K562 (cell line): ENCODE results near the gene MYEF2. TPM values are rescaled to one million over a fixed set of nuclear protein-coding genes. Genes with fewer than 3 reads are reported as not detected.

ENCODE experiments used
- ATAC-seq: fragments of 200-7000 bp; cut with Tn5 transposase; 3 replicates; pipeline ENCODE4 v1.9.1; 2020; ENCODE audit warnings: moderate library complexity
- BruUV-seq: library from RNA; stranded (reverse); fragments of 400-500 nt; replicated peaks from 2 replicates; lab custom pipeline; 2021; lab: Mats Ljungman, UMichigan
- CTCF ChIA-PET: fragments of 300-600 bp; formaldehyde crosslinking; extraction: SDS; loops from one replicate; lab custom pipeline; 2021; ENCODE audit warnings: low intra/inter-chr PET ratio; lab: Yijun Ruan, JAX
- POLR2A ChIA-PET: fragments of 300-600, 350-650 bp; sonication (Branson Sonifier 250); formaldehyde crosslinking; extraction: SDS; loops from one replicate; lab custom pipeline; 2021; ENCODE audit warnings: antibody characterized with exemption, inconsistent platforms; lab: Yijun Ruan, JAX
- DNase-seq, 4 experiments: peaks; one replicate each; pipeline versions ENCODE4 v3.0.0 to v3.0.0-alpha.2; 2011 to 2018; ENCODE audit warnings: low spot score in 3 of 4, mixed read lengths in 3 of 4; ENCODE audit errors: extremely low read depth in 1 of 4
- FAIRE-seq: peaks from 2 replicates; lab custom pipeline; 2011; peaks lifted over from hg19 to GRCh38; lab: Jason Lieb, UNC
- H2AFZ ChIP-seq: 2 replicates; pipeline ENCODE4 v1.6.0; 2011; ENCODE audit warnings: low read depth, low read length, control low read depth, inconsistent platforms
- H3K27ac ChIP-seq: fragments of 200-600 bp; 3 replicates; pipeline ENCODE4 v1.8.0; 2011; ENCODE audit warnings: low read depth, mild to moderate bottlenecking, control low read depth, inconsistent platforms, low read length, moderate library complexity, mixed read lengths; ENCODE audit errors: extremely low read depth
- H3K27me3 ChIP-seq, 2 experiments: fragments of 300-600 bp in 1 of 2; 2 replicates in 1 of 2; 3 replicates in 1 of 2; pipeline versions ENCODE4 v1.6.0 to v1.8.0; 2011; ENCODE audit warnings: inconsistent platforms in 2 of 2, low read length in 2 of 2, mild to moderate bottlenecking in 1 of 2, mixed read lengths in 1 of 2, moderate library complexity in 1 of 2; ENCODE audit not compliant: control insufficient read depth in 2 of 2, insufficient read depth in 2 of 2
- H3K36me3 ChIP-seq: fragments of 300-600 bp; 3 replicates; pipeline ENCODE4 v1.8.0; 2011; ENCODE audit warnings: mild to moderate bottlenecking, low read length, inconsistent platforms; ENCODE audit not compliant: control insufficient read depth, insufficient read depth
- H3K4me1 ChIP-seq, 2 experiments: fragments of 200-600 bp in 1 of 2; replicated peaks in 1 of 2; 2 replicates in 1 of 2; 3 replicates in 1 of 2; pipeline versions ENCODE4 v1.5.1 to v1.8.0; 2011; ENCODE audit warnings: inconsistent platforms in 2 of 2, low read length in 2 of 2, mild to moderate bottlenecking in 1 of 2, mixed read lengths in 1 of 2, moderate library complexity in 1 of 2; ENCODE audit not compliant: control insufficient read depth in 2 of 2, insufficient read depth in 2 of 2
- H3K4me2 ChIP-seq: 2 replicates; pipeline ENCODE4 v1.6.1; 2011; ENCODE audit warnings: low read length, control low read depth, inconsistent platforms, mixed read lengths; ENCODE audit not compliant: insufficient read depth
- H3K4me3 ChIP-seq: fragments of 200-600 bp; sonication (generic), shearing (Covaris generic); 2 replicates; pipeline ENCODE4 v1.5.1; 2016; ENCODE audit warnings: control low read depth, inconsistent platforms
- H3K79me2 ChIP-seq: fragments of 200-600 bp; 3 replicates; pipeline ENCODE4 v1.8.0; 2011; ENCODE audit warnings: low read length, inconsistent platforms; ENCODE audit not compliant: control insufficient read depth, insufficient read depth
- H3K9ac ChIP-seq, 2 experiments: 2 replicates each; pipeline versions ENCODE4 v1.6.0 to v1.6.1; 2011; ENCODE audit warnings: low read depth in 2 of 2, low read length in 2 of 2, control low read depth in 1 of 2, inconsistent platforms in 1 of 2, mild to moderate bottlenecking in 1 of 2, mixed read lengths in 1 of 2; ENCODE audit not compliant: insufficient read depth in 1 of 2
- H3K9me1 ChIP-seq: one replicate; pipeline ENCODE4 v1.6.0; 2011; ENCODE audit warnings: inconsistent platforms, mild to moderate bottlenecking, low read length, moderate library complexity; ENCODE audit not compliant: control insufficient read depth, insufficient read depth
- H3K9me3 ChIP-seq: replicated peaks from 2 replicates; pipeline ENCODE4 v1.5.1; 2011; ENCODE audit warnings: low read depth, low read length, inconsistent platforms; ENCODE audit not compliant: control insufficient read depth, insufficient read depth
- H4K20me1 ChIP-seq: replicated peaks from 2 replicates; pipeline ENCODE4 v1.6.1; 2011; ENCODE audit warnings: low read length, inconsistent platforms, mixed read lengths; ENCODE audit not compliant: control insufficient read depth, insufficient read depth
- ARHGAP35 ChIP-seq: fragments of 450-650 bp; IDR thresholded peaks from 2 replicates; pipeline ENCODE4 v1.6.1; 2018; ENCODE audit not compliant: partially characterized antibody
- CEBPB ChIP-seq: fragments of 450-650 bp; IDR thresholded peaks from 2 replicates; pipeline ENCODE4 v1.6.1; 2016; ENCODE audit warnings: missing genetic modification characterization, missing compliant biosample characterization
- CEBPG ChIP-seq, 3 experiments: fragments of 200-800 bp in 1 of 3; sonication (Bioruptor generic) in 1 of 3; sonication (generic) in 1 of 3; formaldehyde crosslinking in 1 of 3; IDR thresholded peaks in 2 of 3; conservative IDR thresholded peaks in 1 of 3; 2 replicates each; pipeline versions ENCODE4 v1.6.1 to v1.8.0; 2016 to 2022; ENCODE audit warnings: missing compliant biosample characterization in 2 of 3, missing genetic modification characterization in 2 of 3, mild to moderate bottlenecking in 1 of 3, missing genetic modification reagents in 1 of 3
- DACH1 ChIP-seq: fragments of 450-650 bp; IDR thresholded peaks from 2 replicates; pipeline ENCODE4 v1.6.1; 2018; ENCODE audit not compliant: partially characterized antibody
- ETS2 ChIP-seq: IDR thresholded peaks from 2 replicates; pipeline ENCODE4 v1.6.1; 2016; ENCODE audit warnings: borderline replicate concordance, missing genetic modification characterization, mild to moderate bottlenecking, moderate library complexity, missing compliant biosample characterization; ENCODE audit not compliant: poor library complexity, severe bottlenecking
- FOXP1 ChIP-seq: sonication (generic); formaldehyde crosslinking; IDR thresholded peaks from 2 replicates; pipeline ENCODE4 v1.8.0; 2022; ENCODE audit warnings: mild to moderate bottlenecking, missing genetic modification reagents
- GABPB2 ChIP-seq: fragments of 250-450 bp; sonication (Bioruptor Pico); conservative IDR thresholded peaks from 2 replicates; pipeline ENCODE4 v1.5.1; 2021; ENCODE audit warnings: mild to moderate bottlenecking
- HNRNPLL ChIP-seq: fragments of 200-400 bp; formaldehyde crosslinking; IDR thresholded peaks from 2 replicates; pipeline ENCODE4 v1.6.1; 2017; ENCODE audit warnings: low read length, low read depth, mild to moderate bottlenecking; ENCODE audit not compliant: poor library complexity, severe bottlenecking
- POLR2G ChIP-seq: fragments of 200-400 bp; formaldehyde crosslinking; IDR thresholded peaks from 2 replicates; pipeline ENCODE4 v1.6.1; 2017; ENCODE audit warnings: low read depth, mild to moderate bottlenecking, antibody characterized with exemption, low read length, moderate library complexity
- RAD51 ChIP-seq: fragments of 450-650 bp; IDR thresholded peaks from 2 replicates; pipeline ENCODE4 v1.7.1; 2016; ENCODE audit warnings: low read depth, mild to moderate bottlenecking, borderline replicate concordance
- RBM17 ChIP-seq: fragments of 200-400 bp; formaldehyde crosslinking; IDR thresholded peaks from 2 replicates; pipeline ENCODE4 v1.6.1; 2017; ENCODE audit warnings: low read depth, mild to moderate bottlenecking, low read length, borderline replicate concordance
- TCF7 ChIP-seq: sonication (generic); IDR thresholded peaks from 2 replicates; pipeline ENCODE4 v1.6.1; 2016; ENCODE audit warnings: antibody characterized with exemption, borderline replicate concordance
- TFAM ChIP-seq: fragments of 250-450 bp; sonication (Bioruptor Pico); conservative IDR thresholded peaks from 2 replicates; pipeline ENCODE4 v1.5.0; 2021; ENCODE audit warnings: mild to moderate bottlenecking, moderate library complexity
- ZC3H11A ChIP-seq: IDR thresholded peaks from 2 replicates; pipeline ENCODE4 v1.6.1; 2012; ENCODE audit warnings: low read depth, low read length, improper control_type of control experiment
- ZNF24 ChIP-seq: fragments of 450-650 bp; IDR thresholded peaks from 2 replicates; pipeline ENCODE4 v1.6.1; 2016
- ZNF3 ChIP-seq: fragments of 250-450 bp; sonication (Bioruptor Pico); IDR thresholded peaks from 2 replicates; pipeline ENCODE4 v1.5.0; 2021; ENCODE audit warnings: mild to moderate bottlenecking, moderate library complexity
- ZNF77 ChIP-seq: fragments of 250-450 bp; sonication (Bioruptor Pico); IDR thresholded peaks from 2 replicates; pipeline ENCODE4 v1.5.0; 2020
- WGBS: fragments of 100-300 bp; shearing (Covaris generic); methylation state at CpG from one replicate; pipeline ENCODE4 v1.1.6; 2016; ENCODE audit warnings: low coverage, mixed read lengths; ENCODE audit not compliant: insufficient coverage; ENCODE audit errors: missing lambda C conversion rate; 5-methylcytosine and 5-hydroxymethylcytosine counted together
- in situ Hi-C: fragments of 300-500 bp; cut with MboI; formaldehyde crosslinking; loops from 4 replicates; pipeline ENCODE4 v1.15.0; 2018; ENCODE audit warnings: inconsistent platforms, mixed read lengths
- intact Hi-C: fragments of 100-400 bp; cut with micrococcal nuclease; formaldehyde crosslinking; loops from 2 replicates; pipeline ENCODE4 v1.14.2; 2022
- polyA plus RNA-seq, 8 experiments: library from polyadenylated mRNA; depleted of rRNA in 4 of 8; stranded (reverse) in 5 of 8; unstranded in 3 of 8; fragments of >200 nt; fragmentation: Nextera tagmentation in 2 of 8; fragmentation: Illumina TruSeq in 1 of 8; extraction: Ambion mirVana in 2 of 8; extraction: Trizol in 1 of 8; gene quantifications; 2 replicates each; pipeline versions ENCODE4 v1.2.1 to v1.2.3, GENCODE V29; 2011 to 2014; ENCODE audit warnings: inconsistent platforms in 1 of 8, missing spikeins in 1 of 8
- total RNA-seq, 7 experiments: library from RNA; depleted of rRNA in 6 of 7; stranded (reverse); fragments of >200 nt in 6 of 7; fragmentation: Illumina TruSeq in 2 of 7; extraction: Trizol in 2 of 7; gene quantifications; 2 replicates each; pipeline versions ENCODE4 v1.2.1 to v1.2.3, GENCODE V29; 2011 to 2021; ENCODE audit warnings: low replicate concordance in 1 of 7
- TF ChIP-seq, protein P1 (sequence below): conservative IDR thresholded peaks from 2 replicates; pipeline ENCODE4 v1.6.1; 2011; ENCODE audit warnings: low read depth, mild to moderate bottlenecking, low read length; ENCODE audit not compliant: control insufficient read depth
- TF ChIP-seq, protein P2 (sequence below): fragments of 450-650 bp; IDR thresholded peaks from one replicate; pipeline ENCODE4 v1.6.1; 2018; ENCODE audit warnings: mild to moderate bottlenecking, moderate library complexity; ENCODE audit not compliant: partially characterized antibody

MYEF2 gene
- total and polyA plus RNA-seq, 9 of the 15 experiments (the other 6 are each of a cell fraction or from before 2014, with no cell fraction given): 0.03 to 0.82 (median 0.19) TPM

DNA sequence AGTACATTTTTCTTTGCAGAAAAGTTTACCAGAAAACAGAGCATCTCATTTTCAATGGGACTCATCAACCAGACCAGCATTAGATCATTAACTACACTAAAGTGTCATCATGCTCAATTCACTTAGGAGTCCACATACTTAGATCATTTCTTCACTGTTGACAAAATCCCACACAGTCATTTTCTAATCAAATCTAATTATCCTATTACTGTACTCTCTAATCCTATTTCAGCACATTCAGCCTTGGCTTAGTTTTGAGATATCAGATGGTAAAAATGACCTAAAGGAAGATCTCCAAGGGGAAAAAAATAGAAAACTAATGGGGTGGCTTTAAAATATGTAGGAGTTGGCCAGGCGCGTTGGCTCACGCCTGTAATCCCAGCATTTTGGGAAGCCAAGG lies 8.2 kb upstream of the MYEF2 start (continued):
- TF ChIP-seq TCF7 (no peak), DACH1 (no peak), HNRNPLL (no peak), ZNF77 (CRISPR knock-in tag) (no peak), POLR2G (no peak), ZNF3 (CRISPR knock-in tag) (no peak), ETS2 (tag) (no peak), RBM17 (no peak), ZNF24 (no peak)

DNA sequence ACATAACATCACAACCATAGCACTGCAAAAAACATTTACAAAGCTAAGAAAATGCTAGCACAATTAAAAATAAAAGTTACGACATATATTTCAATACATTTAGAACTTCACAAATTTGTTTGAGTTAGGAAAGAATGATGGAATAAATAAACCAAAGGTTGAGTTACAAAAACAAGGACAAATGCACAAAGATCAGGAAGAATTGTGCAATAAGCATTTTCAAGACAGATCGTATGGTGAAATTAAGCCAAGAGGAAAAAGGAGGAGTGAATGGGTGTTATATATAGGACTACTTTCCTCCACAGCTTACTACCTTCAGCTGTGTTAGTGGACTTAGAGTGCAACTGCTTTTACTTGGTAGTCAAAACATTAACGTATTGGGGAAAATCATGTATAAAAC lies 7.4 kb upstream of the MYEF2 start:
- no peak for FAIRE-seq
- 0% methylated on average over 3 of the region's 3 CpGs for WGBS
- TF ChIP-seq RAD51 (no peak), CEBPB (tag) (0 out of 2 replicates have a peak, but pooled peaks have one; percentile 52), CEBPG (CRISPR knock-in tag; IDR thresholded peaks at IDR 0.05) (no peak), CEBPG (tag; conservative IDR thresholded peaks at IDR 0.05 in 1 of 2, IDR thresholded peaks at IDR 0.05 in 1 of 2) (peak in 1 of 2 experiments; percentile 68; a peak in 2 of 4 replicates), ARHGAP35 (no peak), TFAM (CRISPR knock-in tag) (no peak), FOXP1 (CRISPR knock-in tag) (no peak), ZC3H11A (no peak), GABPB2 (CRISPR knock-in tag) (no peak)
- TF ChIP-seq, protein P1, sequence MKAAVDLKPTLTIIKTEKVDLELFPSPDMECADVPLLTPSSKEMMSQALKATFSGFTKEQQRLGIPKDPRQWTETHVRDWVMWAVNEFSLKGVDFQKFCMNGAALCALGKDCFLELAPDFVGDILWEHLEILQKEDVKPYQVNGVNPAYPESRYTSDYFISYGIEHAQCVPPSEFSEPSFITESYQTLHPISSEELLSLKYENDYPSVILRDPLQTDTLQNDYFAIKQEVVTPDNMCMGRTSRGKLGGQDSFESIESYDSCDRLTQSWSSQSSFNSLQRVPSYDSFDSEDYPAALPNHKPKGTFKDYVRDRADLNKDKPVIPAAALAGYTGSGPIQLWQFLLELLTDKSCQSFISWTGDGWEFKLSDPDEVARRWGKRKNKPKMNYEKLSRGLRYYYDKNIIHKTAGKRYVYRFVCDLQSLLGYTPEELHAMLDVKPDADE: no peak
- TF ChIP-seq, protein P2, sequence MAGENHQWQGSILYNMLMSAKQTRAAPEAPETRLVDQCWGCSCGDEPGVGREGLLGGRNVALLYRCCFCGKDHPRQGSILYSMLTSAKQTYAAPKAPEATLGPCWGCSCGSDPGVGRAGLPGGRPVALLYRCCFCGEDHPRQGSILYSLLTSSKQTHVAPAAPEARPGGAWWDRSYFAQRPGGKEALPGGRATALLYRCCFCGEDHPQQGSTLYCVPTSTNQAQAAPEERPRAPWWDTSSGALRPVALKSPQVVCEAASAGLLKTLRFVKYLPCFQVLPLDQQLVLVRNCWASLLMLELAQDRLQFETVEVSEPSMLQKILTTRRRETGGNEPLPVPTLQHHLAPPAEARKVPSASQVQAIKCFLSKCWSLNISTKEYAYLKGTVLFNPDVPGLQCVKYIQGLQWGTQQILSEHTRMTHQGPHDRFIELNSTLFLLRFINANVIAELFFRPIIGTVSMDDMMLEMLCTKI: no peak
- intact Hi-C loops: no loop called here
- no peak for DNase-seq
- no peaks in the 10 kb centered on the region for H3K4me1 ChIP-seq
- no TSS peak for BruUV-seq
- H3K9me1 ChIP-seq: no peaks in the 10 kb centered on the region
- ChIA-PET POLR2A (no interaction called here), CTCF (no interaction called here)
- no peak overlapping the region for H3K4me3 ChIP-seq
- in situ Hi-C loops: no loop called here
- H3K9ac ChIP-seq: no peak overlapping the region
- ATAC-seq: no peak
- H3K36me3 ChIP-seq: no peaks in the 10 kb centered on the region
- no peaks in the 10 kb centered on the region for H3K9me3 ChIP-seq
- H3K27me3 ChIP-seq: no peaks in the 10 kb centered on the region
- no peaks in the 10 kb centered on the region for H3K79me2 ChIP-seq
- no peak overlapping the region for H3K4me2 ChIP-seq
- H4K20me1 ChIP-seq: no peaks in the 10 kb centered on the region
- no peak overlapping the region for H3K27ac ChIP-seq
- no peak overlapping the region for H2AFZ ChIP-seq
